GM12864 (cell line): ENCODE data around the gene INTS11.
A peak's percentile ranks its signal among the peaks of the same experiment; 100 is the strongest.

Experiments
- DNase-seq: peaks from one replicate; pipeline ENCODE4 v3.0.0-alpha.2; 2011; ENCODE audit warnings: low read depth
- H3K4me3 ChIP-seq: 2 replicates; pipeline ENCODE4 v1.5.1; 2011; ENCODE audit warnings: mild to moderate bottlenecking, low read depth, low read length, control low read depth
- CTCF ChIP-seq: IDR thresholded peaks from 2 replicates; pipeline ENCODE4 v1.5.1; 2011; ENCODE audit warnings: low read depth, mild to moderate bottlenecking, moderate library complexity, low read length, control low read depth, inconsistent platforms; ENCODE audit errors: missing control alignments

Gene INTS11

GRCh38 chr1:1275836-1276235 lies 48.6 kb downstream of the INTS11 start:
- no peak overlapping the region for H3K4me3 ChIP-seq
- DNase-seq = no peak
- no peak for TF ChIP-seq CTCF

GRCh38 chr1:1274931-1275431 lies 49.5 kb downstream of the INTS11 start:
- DNase-seq = no peak
- TF ChIP-seq CTCF = no peak
- H3K4me3 ChIP-seq = no peak overlapping the region

GRCh38 chr1:1274299-1274930 lies 50.0 kb downstream of the INTS11 start:
- H3K4me3 ChIP-seq = peak overlapping the region; percentile 75
- no peak for DNase-seq
- TF ChIP-seq CTCF = no peak

- peak; percentile 70 for DNase-seq
- TF ChIP-seq CTCF = no peak
Observed at GRCh38 chr1:1273512-1274298, 50.8 kb downstream of the INTS11 start, which contains the start of gene UBE2J2. UBE2J2 (minus strand) TSS chr1:1273854; CDS start chr1:1267992, 5,862 bp downstream.

GRCh38 chr1:1273209-1273511 lies 51.3 kb downstream of the INTS11 start:
- no peak for DNase-seq
- peak overlapping the region; percentile 99 for H3K4me3 ChIP-seq
- TF ChIP-seq CTCF = no peak

More at GRCh38 chr1:1273512-1274298, 50.8 kb downstream of the INTS11 start, which contains the start of gene UBE2J2:
- peak within 1 kb of the TSS; percentile 99 for H3K4me3 ChIP-seq

GRCh38 chr1:1272341-1273208 lies 51.9 kb downstream of the INTS11 start:
- H3K4me3 ChIP-seq = peak overlapping the region; percentile 99
- no peak for TF ChIP-seq CTCF
- DNase-seq = no peak
